Measurements from ENCODE around the gene FMOD.

FMOD gene

GRCh38 chr1:203349773-203350524 is 973 bp downstream of the FMOD start:
- H3K27ac ChIP-seq, result peak overlapping the region; percentile 90
- H3K36me3 ChIP-seq, result peaks cover 6 to 17% (median 12%) of the 10 kb centered on the region in 3 donors
- intact Hi-C loops (cut with DNase I; ENCODE audit: low total_unique reads), result loop anchor here (10.0 kb wide), 1 partner anchor 355 kb away; no protein-coding TSS in a partner anchor
- no peak for TF ChIP-seq CTCF (IDR thresholded peaks at IDR 0.05)
- DNase-seq, result no peak
- peaks cover 0 to 77% (median 46%) of the 10 kb centered on the region in 4 donors for H3K4me1 ChIP-seq
- H3K27me3 ChIP-seq, result no peaks in the 10 kb centered on the region
- peak overlapping the region; percentile 54 to 56 for H3K4me3 ChIP-seq
- no peaks in the 10 kb centered on the region for H3K9me3 ChIP-seq

DNA sequence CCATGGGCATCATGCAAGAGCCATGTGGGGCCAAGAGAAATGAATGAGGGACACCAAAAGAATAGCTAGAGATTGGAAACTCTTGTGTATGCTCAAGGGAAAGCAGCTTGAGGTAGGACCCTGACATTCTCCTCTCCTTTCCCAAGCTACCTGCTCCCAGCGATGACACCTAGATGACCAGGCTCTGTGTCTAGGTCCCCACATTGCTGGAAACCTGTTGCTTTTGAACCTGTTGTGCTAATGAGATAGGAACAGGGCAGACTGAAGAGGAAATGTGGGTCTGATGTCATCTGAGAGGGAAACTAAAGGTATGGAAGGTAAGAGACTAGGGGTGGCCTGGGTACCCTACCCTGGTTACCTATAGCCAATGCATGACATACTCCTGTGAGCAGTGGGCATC is 1.8 kb downstream of the FMOD start:
- Histone ChIP-seq H3K27me3 (no peaks in the 10 kb centered on the region), H3K27ac (peak overlapping the region; percentile 90), H3K36me3 (peaks cover 6 to 17% (median 12%) of the 10 kb centered on the region in 3 donors), H3K4me3 (peak overlapping the region; percentile 54 to 56), H3K4me1 (peaks cover 0 to 78% (median 54%) of the 10 kb centered on the region in 4 donors), H3K9me3 (no peaks in the 10 kb centered on the region)
- TF ChIP-seq CTCF (IDR thresholded peaks at IDR 0.05), result no peak
- DNase-seq, result no peak
- intact Hi-C loops (cut with DNase I; ENCODE audit: low total_unique reads), result loop anchor here (10.0 kb wide), 1 partner anchor 356 kb away; no protein-coding TSS in a partner anchor

DNA sequence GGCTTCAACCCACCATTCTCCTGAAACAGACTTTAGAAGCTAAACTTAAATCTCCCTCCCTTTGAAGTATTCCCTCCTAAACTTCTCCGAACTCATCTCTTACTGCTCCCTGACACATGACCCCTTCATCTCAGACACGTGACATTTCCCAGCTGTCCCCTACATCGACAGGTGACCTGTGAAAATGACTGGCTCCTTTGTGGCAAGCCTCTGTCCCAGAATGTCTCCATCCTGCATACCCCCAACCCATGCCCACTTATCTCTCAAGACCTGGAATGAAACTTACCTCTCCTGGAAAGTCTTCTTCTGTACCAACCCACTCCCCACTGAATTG is 4.2 kb downstream of the FMOD start:
- intact Hi-C loops (cut with DNase I; ENCODE audit: low total_unique reads), result loop anchor here (10.0 kb wide), 1 partner anchor 358 kb away; no protein-coding TSS in a partner anchor
- peaks cover 6 to 17% (median 15%) of the 10 kb centered on the region in 3 donors for H3K36me3 ChIP-seq

GRCh38 chr1:203346060-203346768 is 4.7 kb downstream of the FMOD start:
- no peak for DNase-seq
- Histone ChIP-seq H3K36me3 (peaks cover 11 to 22% (median 20%) of the 10 kb centered on the region in 3 donors), H3K4me1 (peaks cover 0 to 88% (median 75%) of the 10 kb centered on the region in 4 donors), H3K27me3 (no peaks in the 10 kb centered on the region), H3K27ac (peak overlapping the region; percentile 73 to 90), H3K9me3 (no peaks in the 10 kb centered on the region), H3K4me3 (no peak overlapping the region)
- intact Hi-C loops (cut with DNase I; ENCODE audit: low total_unique reads), result loop anchor here (10.0 kb wide), 1 partner anchor 359 kb away; no protein-coding TSS in a partner anchor
- TF ChIP-seq CTCF (IDR thresholded peaks at IDR 0.05), result peak in 1 of 2 experiments; percentile 8

More for the DNA sequence above, 4.2 kb downstream of the FMOD start:
- Histone ChIP-seq H3K4me1 (peaks cover 0 to 93% (median 74%) of the 10 kb centered on the region in 4 donors), H3K4me3 (no peak overlapping the region), H3K9me3 (no peaks in the 10 kb centered on the region), H3K27ac (peak overlapping the region; percentile 73 to 90), H3K27me3 (no peaks in the 10 kb centered on the region)
- TF ChIP-seq CTCF (IDR thresholded peaks at IDR 0.05), result no peak
- no peak for DNase-seq

- DNase-seq, result no peak
- Histone ChIP-seq H3K27ac (peak overlapping the region; percentile 73 to 90), H3K36me3 (peaks cover 20 to 31% (median 20%) of the 10 kb centered on the region in 3 donors), H3K27me3 (no peaks in the 10 kb centered on the region), H3K4me1 (peaks cover 0 to 82% (median 61%) of the 10 kb centered on the region in 4 donors), H3K9me3 (no peaks in the 10 kb centered on the region), H3K4me3 (no peak overlapping the region)
- intact Hi-C loops (cut with DNase I; ENCODE audit: low total_unique reads), result loop anchor here (10.0 kb wide), 1 partner anchor 361 kb away; no protein-coding TSS in a partner anchor
- TF ChIP-seq CTCF (IDR thresholded peaks at IDR 0.05), result no peak
Observed at GRCh38 chr1:203343956-203344754, 6.8 kb downstream of the FMOD start.

Data from tibial artery (tissue), 4 donors.